ENCODE measurements around the gene KRT17. TPM values are rescaled to one million over a fixed set of nuclear protein-coding genes. Genes with fewer than 3 reads are reported as not detected.

The KRT17 gene
- total RNA-seq, 1 donor from 2014 or later, result not detected

DNA sequence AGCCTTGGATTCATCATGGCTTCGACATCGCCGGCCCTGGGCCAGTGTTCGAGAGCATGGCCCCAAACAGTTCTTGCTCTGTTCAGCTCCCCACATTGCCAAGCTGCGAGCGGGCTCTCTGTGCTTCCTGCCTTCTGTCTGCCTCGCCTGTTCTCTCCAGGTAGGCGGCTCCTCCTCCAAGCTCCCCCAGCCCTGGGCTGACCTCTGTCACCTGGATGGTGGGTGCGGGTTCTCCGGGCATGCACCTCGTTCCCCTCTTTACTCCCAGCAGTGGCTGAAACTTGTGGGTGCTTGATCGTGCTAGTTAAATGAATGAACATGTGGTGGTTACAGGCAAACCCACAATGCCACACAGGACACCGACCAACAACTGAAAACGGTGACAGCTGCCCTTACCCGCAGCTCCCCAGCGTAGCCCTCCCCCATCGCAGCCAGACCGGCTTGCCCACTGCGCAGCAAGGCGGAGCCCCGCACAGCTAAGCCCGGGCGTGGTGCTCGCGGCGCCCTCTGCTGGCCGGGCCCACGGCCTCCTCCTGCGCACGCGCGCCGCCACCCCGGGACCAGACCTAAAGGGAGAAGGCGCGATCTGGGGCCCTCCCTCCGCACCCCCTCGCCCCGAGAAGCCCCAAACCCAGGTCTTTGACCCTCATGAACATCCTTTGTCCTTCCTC, 41.3 kb upstream of the KRT17 start:
- H3K9me3 Mint-ChIP-seq, result no peaks in the 10 kb centered on the region
- peak overlapping the region; percentile 83 for H3K4me3 Mint-ChIP-seq
- peaks cover 32% of the 10 kb centered on the region for H3K27me3 Mint-ChIP-seq (ENCODE audit: low read depth)
- peak; percentile 90 for DNase-seq (ENCODE audit: low read depth, low spot score)
- TF ChIP-seq, protein P1, sequence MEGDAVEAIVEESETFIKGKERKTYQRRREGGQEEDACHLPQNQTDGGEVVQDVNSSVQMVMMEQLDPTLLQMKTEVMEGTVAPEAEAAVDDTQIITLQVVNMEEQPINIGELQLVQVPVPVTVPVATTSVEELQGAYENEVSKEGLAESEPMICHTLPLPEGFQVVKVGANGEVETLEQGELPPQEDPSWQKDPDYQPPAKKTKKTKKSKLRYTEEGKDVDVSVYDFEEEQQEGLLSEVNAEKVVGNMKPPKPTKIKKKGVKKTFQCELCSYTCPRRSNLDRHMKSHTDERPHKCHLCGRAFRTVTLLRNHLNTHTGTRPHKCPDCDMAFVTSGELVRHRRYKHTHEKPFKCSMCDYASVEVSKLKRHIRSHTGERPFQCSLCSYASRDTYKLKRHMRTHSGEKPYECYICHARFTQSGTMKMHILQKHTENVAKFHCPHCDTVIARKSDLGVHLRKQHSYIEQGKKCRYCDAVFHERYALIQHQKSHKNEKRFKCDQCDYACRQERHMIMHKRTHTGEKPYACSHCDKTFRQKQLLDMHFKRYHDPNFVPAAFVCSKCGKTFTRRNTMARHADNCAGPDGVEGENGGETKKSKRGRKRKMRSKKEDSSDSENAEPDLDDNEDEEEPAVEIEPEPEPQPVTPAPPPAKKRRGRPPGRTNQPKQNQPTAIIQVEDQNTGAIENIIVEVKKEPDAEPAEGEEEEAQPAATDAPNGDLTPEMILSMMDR (conservative IDR thresholded peaks at IDR 0.05), result peak; percentile 98
- peak overlapping the region; percentile 90 for H3K27ac Mint-ChIP-seq (ENCODE audit: unreplicated experiment)
- peaks cover 15% of the 10 kb centered on the region for H3K4me1 Mint-ChIP-seq
- H3K36me3 Mint-ChIP-seq (ENCODE audit: low read depth), result no peaks in the 10 kb centered on the region

DNA sequence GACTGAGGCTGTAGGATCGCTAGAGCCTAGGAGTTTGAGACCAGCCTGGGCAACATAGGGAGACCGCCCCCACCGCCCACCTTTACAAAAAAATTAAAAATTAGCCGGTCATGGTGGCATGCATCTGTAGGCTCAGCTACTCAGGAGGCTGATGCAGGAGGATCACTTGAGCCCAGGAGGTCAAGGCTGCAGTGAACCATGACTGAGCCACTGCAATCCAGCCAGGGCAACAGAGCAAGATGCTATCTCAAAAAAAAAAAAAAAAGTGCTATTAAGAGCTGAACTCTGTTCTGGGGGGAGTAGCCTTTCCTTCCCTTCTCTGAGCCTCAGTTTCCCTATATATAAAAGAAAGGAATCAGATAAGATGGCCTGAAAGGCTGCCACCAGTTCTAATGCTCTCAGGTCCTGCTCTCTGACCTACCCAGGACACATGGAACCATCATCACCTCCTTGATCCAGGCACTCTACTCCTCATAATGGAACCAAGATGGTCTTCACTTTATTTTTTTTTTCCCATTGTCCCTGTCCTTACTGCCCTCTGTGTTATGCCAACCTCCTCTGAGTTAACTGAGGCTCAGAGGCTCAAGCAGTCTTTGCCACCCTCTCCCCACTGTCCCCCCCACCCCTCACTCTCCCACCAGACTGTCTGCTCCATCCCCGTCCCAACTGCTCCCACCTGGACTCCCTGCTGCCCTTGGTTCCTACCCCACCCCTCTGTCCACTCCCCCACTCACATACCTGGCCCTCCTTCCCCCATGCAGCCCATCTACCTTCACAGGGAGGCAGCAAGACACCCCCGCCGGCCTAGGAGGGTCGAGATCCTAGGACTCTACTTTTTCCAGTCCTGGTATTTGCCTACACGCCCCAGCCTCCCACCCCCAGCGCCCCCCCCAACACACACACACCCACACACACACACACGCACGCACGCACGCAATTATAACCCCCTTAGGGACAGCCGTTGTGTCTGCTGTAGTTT, 40.5 kb upstream of the KRT17 start:
- Mint-ChIP-seq H3K4me3 (peak overlapping the region; percentile 13), H3K4me1 (peaks cover 15% of the 10 kb centered on the region), H3K36me3 (ENCODE audit: low read depth) (no peaks in the 10 kb centered on the region), H3K27ac (ENCODE audit: unreplicated experiment) (no peak overlapping the region), H3K9me3 (no peaks in the 10 kb centered on the region), H3K27me3 (ENCODE audit: low read depth) (peaks cover 36% of the 10 kb centered on the region)
- no peak for DNase-seq (ENCODE audit: low read depth, low spot score)
- TF ChIP-seq, protein P1 (conservative IDR thresholded peaks at IDR 0.05), result no peak

DNA sequence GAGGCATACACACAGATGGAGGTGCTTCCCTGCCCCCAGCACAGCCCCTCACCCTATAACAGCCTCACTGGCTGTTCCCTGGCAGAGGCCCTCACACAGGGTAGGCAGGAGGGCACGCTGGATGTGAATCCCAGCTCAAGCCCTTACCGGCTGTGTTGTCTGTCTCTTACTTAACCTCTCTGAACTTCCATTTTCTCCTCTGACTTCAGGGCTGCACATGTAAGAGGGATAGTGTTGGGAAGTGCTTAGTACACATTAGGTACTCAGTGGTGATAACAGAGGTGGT, 39.7 kb upstream of the KRT17 start:
- no peaks in the 10 kb centered on the region for H3K36me3 Mint-ChIP-seq (ENCODE audit: low read depth)
- H3K4me3 Mint-ChIP-seq, result peak overlapping the region; percentile 13
- TF ChIP-seq, protein P1 (conservative IDR thresholded peaks at IDR 0.05), result no peak
- no peak overlapping the region for H3K27ac Mint-ChIP-seq (ENCODE audit: unreplicated experiment)
- H3K27me3 Mint-ChIP-seq (ENCODE audit: low read depth), result peaks cover 36% of the 10 kb centered on the region
- DNase-seq (ENCODE audit: low read depth, low spot score), result no peak
- no peaks in the 10 kb centered on the region for H3K9me3 Mint-ChIP-seq
- H3K4me1 Mint-ChIP-seq, result peaks cover 15% of the 10 kb centered on the region

DNA sequence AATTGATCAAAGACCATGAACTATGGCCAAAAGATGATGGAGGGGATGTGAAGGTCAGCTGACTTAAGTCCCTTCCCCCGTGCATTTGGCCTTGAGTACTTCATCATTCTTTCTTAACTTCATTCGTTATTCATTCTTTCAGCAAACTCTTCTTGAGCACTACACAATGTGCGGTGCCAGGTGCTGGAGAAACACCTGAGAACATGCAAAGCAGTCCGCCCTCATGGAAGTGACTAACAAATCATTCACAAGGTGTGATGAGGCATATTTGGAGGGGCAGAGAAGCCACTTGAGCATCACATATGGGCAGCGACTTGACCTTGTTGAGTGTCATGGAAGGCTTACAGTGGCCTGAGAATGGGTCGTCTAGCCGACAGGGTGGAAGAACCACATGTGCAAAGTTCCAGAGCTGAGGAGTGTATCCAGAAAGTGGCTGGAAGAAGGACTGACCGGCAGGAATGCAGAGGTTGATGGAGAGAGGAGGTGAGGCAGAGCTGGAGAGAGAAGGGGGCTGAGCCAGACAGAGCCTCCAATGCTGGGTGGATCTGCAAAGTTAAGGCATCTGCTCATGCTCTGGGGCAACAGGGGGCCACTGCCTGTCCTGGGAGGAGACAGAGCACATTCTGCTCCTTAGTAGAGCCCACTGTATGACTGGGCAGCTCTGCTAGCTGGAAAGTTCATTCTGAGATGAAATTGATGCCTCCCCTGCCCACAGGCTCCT, 39.2 kb upstream of the KRT17 start:
- no peaks in the 10 kb centered on the region for H3K9me3 Mint-ChIP-seq
- H3K36me3 Mint-ChIP-seq (ENCODE audit: low read depth), result no peaks in the 10 kb centered on the region
- no peak for DNase-seq (ENCODE audit: low read depth, low spot score)
- H3K27ac Mint-ChIP-seq (ENCODE audit: unreplicated experiment), result no peak overlapping the region
- H3K27me3 Mint-ChIP-seq (ENCODE audit: low read depth), result peaks cover 36% of the 10 kb centered on the region
- TF ChIP-seq, protein P1 (conservative IDR thresholded peaks at IDR 0.05), result no peak
- peak overlapping the region; percentile 13 for H3K4me3 Mint-ChIP-seq
- H3K4me1 Mint-ChIP-seq, result peaks cover 15% of the 10 kb centered on the region

DNA sequence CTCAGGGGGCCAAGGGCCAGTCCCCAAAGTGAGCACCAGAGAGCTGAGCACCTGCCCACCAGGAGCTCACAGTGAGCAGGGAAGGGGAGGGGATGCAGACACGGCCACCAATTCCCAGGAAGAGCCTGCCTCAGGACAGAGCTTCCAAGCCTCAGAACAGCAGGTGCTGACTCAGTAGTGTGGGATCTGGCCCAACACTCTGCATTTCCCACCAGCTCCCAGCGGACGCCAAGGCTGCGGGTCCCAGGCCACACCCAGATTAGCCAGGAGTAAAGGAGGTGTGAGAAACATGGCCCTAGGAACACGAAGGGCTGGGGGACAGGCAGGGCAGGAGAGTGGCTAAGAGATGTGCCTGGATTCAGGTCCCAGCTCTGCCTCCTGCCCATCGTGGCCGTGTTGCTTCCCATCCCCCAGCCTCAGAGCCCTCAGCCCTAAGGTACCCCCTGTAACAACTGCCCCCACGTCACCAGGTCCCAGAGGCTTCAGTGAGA, 35.9 kb upstream of the KRT17 start:
- no peak overlapping the region for H3K4me3 Mint-ChIP-seq
- H3K27ac Mint-ChIP-seq (ENCODE audit: unreplicated experiment), result peak overlapping the region; percentile 43
- no peaks in the 10 kb centered on the region for H3K9me3 Mint-ChIP-seq
- H3K27me3 Mint-ChIP-seq (ENCODE audit: low read depth), result peaks cover 18% of the 10 kb centered on the region
- TF ChIP-seq, protein P1 (conservative IDR thresholded peaks at IDR 0.05), result no peak
- H3K36me3 Mint-ChIP-seq (ENCODE audit: low read depth), result no peaks in the 10 kb centered on the region
- H3K4me1 Mint-ChIP-seq, result no peaks in the 10 kb centered on the region
- DNase-seq (ENCODE audit: low read depth, low spot score), result no peak

Data from neural crest cell (in vitro differentiated cells).